ENCODE measurements around the gene SPAG16. TPM values are rescaled to one million over a fixed set of nuclear protein-coding genes. Genes with fewer than 3 reads are reported as not detected.

SPAG16 gene
- total RNA-seq, 1 experiment from 2014 or later: 0.30 TPM

GRCh38 chr2:213862407-213863076 is 578.3 kb downstream of the SPAG16 start:
- no peak for ATAC-seq
- RAD21 ChIA-PET (ENCODE audit: low non-redundant PET in 1 of 2, low total read pairs in 2 of 2, uncharacterized antibody in 2 of 2, unreplicated experiment in 2 of 2): no interaction called here
- Histone ChIP-seq H4K20me1 (ENCODE audit: insufficient read depth) (no peaks in the 10 kb centered on the region), H3K4me2 (ENCODE audit: low read length) (no peak overlapping the region), H3K9me3 (ENCODE audit: control insufficient read depth in 1 of 2, insufficient read depth in 1 of 2, low read depth in 1 of 2, low read length in 2 of 2) (no peaks in the 10 kb centered on the region), H3K79me2 (ENCODE audit: insufficient read depth, low read length) (no peaks in the 10 kb centered on the region), H3K4me3 (replicated peaks in 1 of 2; ENCODE audit: low read depth in 1 of 2, low read length in 2 of 2) (no peak overlapping the region), H3K27ac (ENCODE audit: low read depth, low read length) (no peak overlapping the region), H3K9ac (ENCODE audit: low read length) (no peak overlapping the region), H3K36me3 (ENCODE audit: control insufficient read depth in 1 of 2, insufficient read depth in 2 of 2, low read length in 2 of 2) (no peaks in the 10 kb centered on the region), H3K4me1 (ENCODE audit: control insufficient read depth in 1 of 2, insufficient read depth in 2 of 2, low read length in 2 of 2) (no peaks in the 10 kb centered on the region), H2AFZ (ENCODE audit: low read depth, low read length, poor library complexity, severe bottlenecking) (no peak overlapping the region), H3K9me2 (ENCODE audit: insufficient read depth) (peaks cover 3% of the 10 kb centered on the region; the same call in 1 of the 2 replicates), H3K27me3 (ENCODE audit: insufficient read depth, low read length) (no peaks in the 10 kb centered on the region)
- no peak for DNase-seq (ENCODE audit: low read depth, low spot score)
- POLR2A ChIA-PET: no interaction called here
- intact Hi-C loops (cut with micrococcal nuclease): no loop called here
- BruUV-seq (replicated peaks): no TSS peak
- TF ChIP-seq SP1 (IDR thresholded peaks at IDR 0.05; ENCODE audit: low read depth): no peak
- no peak for TF ChIP-seq CEBPB (IDR thresholded peaks at IDR 0.05; ENCODE audit: low read depth)
- no peak for TF ChIP-seq POLR2A (IDR thresholded peaks at IDR 0.05; ENCODE audit: borderline replicate concordance, extremely low read depth, insufficient read depth, insufficient read length)
- no peak for TF ChIP-seq POLR2AphosphoS5 (IDR thresholded peaks at IDR 0.05; ENCODE audit: low read depth, low read length)
- CTCF ChIA-PET: no interaction called here

- H3K9ac ChIP-seq (ENCODE audit: low read length): no peak overlapping the region
- ATAC-seq (no peak), DNase-seq (ENCODE audit: low read depth, low spot score) (no peak)
- POLR2A ChIA-PET: no interaction called here
- H4K20me1 ChIP-seq (ENCODE audit: insufficient read depth): no peaks in the 10 kb centered on the region
- H3K9me2 ChIP-seq (ENCODE audit: insufficient read depth): peaks cover 3% of the 10 kb centered on the region; the same call in 1 of the 2 replicates
- no peak overlapping the region for H3K4me2 ChIP-seq (ENCODE audit: low read length)
- no TSS peak for BruUV-seq (replicated peaks)
- H3K27me3 ChIP-seq (ENCODE audit: insufficient read depth, low read length): no peaks in the 10 kb centered on the region
- TF ChIP-seq POLR2A (IDR thresholded peaks at IDR 0.05; ENCODE audit: borderline replicate concordance, extremely low read depth, insufficient read depth, insufficient read length) (no peak), EGR1 (IDR thresholded peaks at IDR 0.05; ENCODE audit: low read depth) (no peak), ZFX (IDR thresholded peaks at IDR 0.05) (no peak), CBX3 (IDR thresholded peaks at IDR 0.05; ENCODE audit: low read depth) (no peak), EZH2 (IDR thresholded peaks at IDR 0.05) (no peak)
- H3K4me1 ChIP-seq (ENCODE audit: control insufficient read depth in 1 of 2, insufficient read depth in 2 of 2, low read length in 2 of 2): no peaks in the 10 kb centered on the region
- H3K27ac ChIP-seq (ENCODE audit: low read depth, low read length): no peak overlapping the region
- no peaks in the 10 kb centered on the region for H3K36me3 ChIP-seq (ENCODE audit: control insufficient read depth in 1 of 2, insufficient read depth in 2 of 2, low read length in 2 of 2)
- RAD21 ChIA-PET (ENCODE audit: low non-redundant PET in 1 of 2, low total read pairs in 2 of 2, uncharacterized antibody in 2 of 2, unreplicated experiment in 2 of 2): no interaction called here
- H2AFZ ChIP-seq (ENCODE audit: low read depth, low read length, poor library complexity, severe bottlenecking): no peak overlapping the region
- H3K79me2 ChIP-seq (ENCODE audit: insufficient read depth, low read length): no peaks in the 10 kb centered on the region
- intact Hi-C loops (cut with micrococcal nuclease): no loop called here
- no peaks in the 10 kb centered on the region for H3K9me3 ChIP-seq (ENCODE audit: control insufficient read depth in 1 of 2, insufficient read depth in 1 of 2, low read depth in 1 of 2, low read length in 2 of 2)
- no peak overlapping the region for H3K4me3 ChIP-seq (replicated peaks in 1 of 2; ENCODE audit: low read depth in 1 of 2, low read length in 2 of 2)
- CTCF ChIA-PET: no interaction called here
Observed at GRCh38 chr2:213863541-213863940, 579.3 kb downstream of the SPAG16 start.
